Measurements from ENCODE around the gene IL1RAP.

Gene IL1RAP

GRCh38 chr3:190524942-190525341 is 11.1 kb downstream of the IL1RAP start:
- Histone ChIP-seq H2AFZ (ENCODE audit: low read length) (no peak overlapping the region), H3K79me2 (ENCODE audit: insufficient read depth, low read length) (no peaks in the 10 kb centered on the region), H3K27me3 (ENCODE audit: insufficient read depth, low read length, poor library complexity, severe bottlenecking) (no peaks in the 10 kb centered on the region), H3K36me3 (ENCODE audit: insufficient read depth, low read length) (no peaks in the 10 kb centered on the region), H3K9me2 (replicated peaks; ENCODE audit: low read depth, low read length) (no peaks in the 10 kb centered on the region), H4K20me1 (ENCODE audit: insufficient read depth, low read length, poor library complexity, severe bottlenecking) (no peaks in the 10 kb centered on the region), H3F3A (ENCODE audit: low read depth) (no peaks in the 10 kb centered on the region), H3K4me1 (ENCODE audit: insufficient read depth, low read length, poor library complexity, severe bottlenecking) (peaks cover 2% of the 10 kb centered on the region), H3K4me2 (ENCODE audit: low read depth, low read length, poor library complexity, severe bottlenecking) (no peak overlapping the region), H3K9me3 (ENCODE audit: insufficient read depth, low read depth, low read length) (no peaks in the 10 kb centered on the region), H3K9ac (ENCODE audit: low read depth, low read length, poor library complexity, severe bottlenecking) (no peak overlapping the region), H3K4me3 (ENCODE audit: low read length, poor library complexity, severe bottlenecking) (no peak overlapping the region)
- TF ChIP-seq EZH2phosphoT487 (IDR thresholded peaks at IDR 0.05; ENCODE audit: borderline replicate concordance) (no peak), CTCF (conservative IDR thresholded peaks at IDR 0.05; ENCODE audit: low read length) (no peak)

DNA sequence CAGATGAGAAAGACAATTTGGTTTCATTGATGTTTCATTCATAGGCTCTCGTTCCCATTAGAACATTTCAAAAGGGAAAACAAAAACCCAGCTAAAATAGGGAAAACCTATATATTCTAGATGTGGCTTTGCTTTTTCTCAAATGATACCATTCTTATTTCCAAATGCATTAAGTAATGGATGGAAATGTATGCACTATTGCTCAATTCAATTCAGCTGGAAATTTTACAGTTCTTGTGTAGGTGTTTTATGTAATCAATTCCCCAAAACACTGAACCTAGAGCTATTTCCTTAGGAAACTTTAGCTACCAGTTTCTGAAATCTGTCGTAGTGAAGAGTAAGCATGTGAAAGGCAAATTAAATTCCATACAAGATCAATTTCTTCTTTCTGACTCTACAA is 11.7 kb downstream of the IL1RAP start:
- Histone ChIP-seq H3K27me3 (ENCODE audit: insufficient read depth, low read length, poor library complexity, severe bottlenecking) (no peaks in the 10 kb centered on the region), H3F3A (ENCODE audit: low read depth) (no peaks in the 10 kb centered on the region), H3K4me2 (ENCODE audit: low read depth, low read length, poor library complexity, severe bottlenecking) (no peak overlapping the region), H3K9me2 (replicated peaks; ENCODE audit: low read depth, low read length) (no peaks in the 10 kb centered on the region), H2AFZ (ENCODE audit: low read length) (no peak overlapping the region), H3K9ac (ENCODE audit: low read depth, low read length, poor library complexity, severe bottlenecking) (no peak overlapping the region), H3K9me3 (ENCODE audit: insufficient read depth, low read depth, low read length) (no peaks in the 10 kb centered on the region), H3K36me3 (ENCODE audit: insufficient read depth, low read length) (no peaks in the 10 kb centered on the region), H4K20me1 (ENCODE audit: insufficient read depth, low read length, poor library complexity, severe bottlenecking) (no peaks in the 10 kb centered on the region), H3K4me3 (ENCODE audit: low read length, poor library complexity, severe bottlenecking) (no peak overlapping the region), H3K4me1 (ENCODE audit: insufficient read depth, low read length, poor library complexity, severe bottlenecking) (peaks cover 2% of the 10 kb centered on the region), H3K79me2 (ENCODE audit: insufficient read depth, low read length) (no peaks in the 10 kb centered on the region)
- TF ChIP-seq EZH2phosphoT487 (IDR thresholded peaks at IDR 0.05; ENCODE audit: borderline replicate concordance) (no peak), CTCF (conservative IDR thresholded peaks at IDR 0.05; ENCODE audit: low read length) (no peak)

DNA sequence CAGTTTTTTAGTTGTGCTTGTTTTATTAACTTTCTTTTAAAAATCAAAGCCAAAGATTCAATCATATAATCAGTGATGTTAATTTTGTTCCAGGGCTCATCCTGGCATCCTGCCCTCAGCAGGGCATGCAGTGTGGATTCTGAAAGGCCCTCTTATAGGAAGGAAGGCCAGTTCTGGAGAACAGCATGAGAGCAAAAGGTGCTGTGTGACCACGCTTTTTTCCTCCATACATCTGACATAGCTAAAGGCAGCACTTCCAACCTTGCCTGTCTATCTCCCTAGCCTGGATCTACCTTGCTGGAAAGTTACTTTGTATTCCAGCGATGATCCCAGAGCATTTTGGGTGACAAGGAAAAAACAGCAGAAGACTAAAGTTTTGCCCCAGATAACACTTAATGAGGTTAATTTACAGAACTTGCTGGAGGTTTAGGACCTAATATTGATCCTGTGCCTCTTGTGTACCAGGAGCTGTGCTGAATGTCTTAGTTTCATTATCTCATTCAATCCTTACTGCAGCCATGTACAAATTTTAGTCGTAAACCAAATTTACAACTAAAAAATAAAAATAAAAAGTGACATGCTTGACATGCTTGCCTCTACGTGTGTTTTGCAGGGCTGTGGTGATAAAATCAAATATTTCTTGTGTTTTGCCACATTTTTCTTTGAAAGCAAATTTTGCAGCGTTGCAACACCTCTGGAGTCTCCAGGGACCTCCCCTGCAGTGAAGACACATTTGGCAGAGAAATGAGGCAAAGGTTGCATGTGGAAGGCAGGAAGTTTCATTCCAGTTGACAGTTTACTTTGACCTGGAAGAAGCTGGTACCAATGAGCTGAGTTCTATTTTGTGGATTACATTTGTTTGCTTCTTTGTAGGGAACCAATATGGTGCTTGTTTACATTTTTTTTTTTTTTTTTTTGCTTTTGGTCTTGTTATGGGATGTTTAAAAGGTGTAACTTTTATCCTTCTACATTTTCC is 13.2 kb downstream of the IL1RAP start:
- Histone ChIP-seq H3K27me3 (ENCODE audit: insufficient read depth, low read length, poor library complexity, severe bottlenecking) (no peaks in the 10 kb centered on the region), H3F3A (ENCODE audit: low read depth) (no peaks in the 10 kb centered on the region), H4K20me1 (ENCODE audit: insufficient read depth, low read length, poor library complexity, severe bottlenecking) (no peaks in the 10 kb centered on the region), H3K36me3 (ENCODE audit: insufficient read depth, low read length) (no peaks in the 10 kb centered on the region), H3K4me1 (ENCODE audit: insufficient read depth, low read length, poor library complexity, severe bottlenecking) (peaks cover 2% of the 10 kb centered on the region), H3K4me2 (ENCODE audit: low read depth, low read length, poor library complexity, severe bottlenecking) (no peak overlapping the region), H3K4me3 (ENCODE audit: low read length, poor library complexity, severe bottlenecking) (no peak overlapping the region), H3K9me2 (replicated peaks; ENCODE audit: low read depth, low read length) (no peaks in the 10 kb centered on the region), H3K79me2 (ENCODE audit: insufficient read depth, low read length) (no peaks in the 10 kb centered on the region), H3K9me3 (ENCODE audit: insufficient read depth, low read depth, low read length) (no peaks in the 10 kb centered on the region), H3K9ac (ENCODE audit: low read depth, low read length, poor library complexity, severe bottlenecking) (no peak overlapping the region), H2AFZ (ENCODE audit: low read length) (no peak overlapping the region)
- no peak for TF ChIP-seq CTCF (conservative IDR thresholded peaks at IDR 0.05; ENCODE audit: low read length)
